ENCODE measurements around the gene TLE3.
"Not testable (repeated sequence)": the region's sequence is repeated elsewhere in the genome, so short reads cannot be mapped to it uniquely, and the experiment has no call there.

TLE3 gene

DNA sequence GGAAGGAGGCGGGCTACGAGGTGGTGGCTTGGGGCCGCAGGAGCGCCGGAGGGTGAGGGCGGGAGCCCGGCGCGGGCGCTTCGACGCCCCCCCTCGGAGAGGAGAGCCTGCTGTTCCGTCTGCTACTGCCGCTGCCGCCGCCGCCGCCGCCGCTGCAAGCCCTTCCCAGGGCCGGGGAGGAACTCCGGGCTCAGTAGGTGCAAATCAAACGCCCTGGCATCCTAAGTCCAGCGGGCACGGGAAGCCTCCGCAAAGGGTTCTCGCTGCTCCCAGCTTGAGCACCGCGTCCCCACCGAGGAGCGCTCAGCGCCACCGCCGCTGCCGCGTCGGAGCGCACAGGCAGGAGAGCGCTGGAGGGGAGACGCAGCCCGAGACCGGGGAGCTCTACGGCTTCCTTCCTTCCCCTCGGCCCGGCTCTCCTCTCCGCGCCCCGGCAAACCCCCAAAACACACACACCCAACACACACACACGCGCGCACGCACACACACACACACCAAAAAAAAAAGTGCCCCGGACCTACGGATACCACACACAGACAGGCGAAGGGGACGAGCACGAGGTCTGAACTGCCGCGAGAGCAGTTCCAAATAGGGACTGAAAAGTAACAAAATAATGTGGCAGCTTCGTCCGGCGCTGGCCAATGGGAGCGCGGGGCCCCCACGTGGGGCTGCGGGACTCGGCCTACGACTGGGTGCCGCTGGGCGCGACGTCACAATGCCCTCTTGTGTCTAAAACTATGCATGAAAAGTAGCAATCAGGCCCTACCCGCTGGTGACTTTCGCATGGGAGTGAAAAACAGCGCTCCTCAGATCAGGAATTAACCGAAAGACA lies at the start of gene TLE3:
Gene TLE3, minus strand, starts transcription at position 597 of the 832 bp plus-strand sequence. CDS start 1,119 bp downstream, outside the sequence.
- peak; percentile 95 for DNase-seq

DNA sequence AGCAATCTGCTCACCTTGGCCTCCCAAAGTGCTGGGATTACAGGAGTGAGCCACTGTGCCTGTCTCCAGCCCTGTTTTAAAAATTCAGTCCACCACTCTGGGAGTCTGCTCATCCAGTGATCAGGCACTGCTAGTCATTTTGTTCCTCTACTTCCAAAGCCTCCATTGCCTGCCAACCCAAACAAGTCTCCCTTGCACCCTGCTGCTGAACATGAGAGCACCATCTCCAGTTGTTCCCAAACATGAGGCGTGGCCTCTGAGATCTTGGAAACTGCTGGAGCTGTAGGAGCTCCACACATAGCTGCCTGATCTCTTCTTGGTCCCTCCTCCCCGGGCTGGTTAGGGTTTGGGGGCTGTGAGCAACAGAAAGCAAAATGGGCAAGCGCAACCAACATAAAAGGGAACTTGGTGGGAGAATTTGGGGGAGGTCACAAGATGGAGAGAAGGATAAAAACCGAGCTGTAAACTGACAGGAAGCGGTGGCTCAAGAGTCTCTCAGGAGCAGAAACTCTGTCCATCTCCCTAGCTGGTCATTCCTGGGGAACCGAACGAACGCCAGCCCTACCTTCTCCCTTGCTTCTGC lies 49.6 kb upstream of the TLE3 start:
- no peak for DNase-seq

DNA sequence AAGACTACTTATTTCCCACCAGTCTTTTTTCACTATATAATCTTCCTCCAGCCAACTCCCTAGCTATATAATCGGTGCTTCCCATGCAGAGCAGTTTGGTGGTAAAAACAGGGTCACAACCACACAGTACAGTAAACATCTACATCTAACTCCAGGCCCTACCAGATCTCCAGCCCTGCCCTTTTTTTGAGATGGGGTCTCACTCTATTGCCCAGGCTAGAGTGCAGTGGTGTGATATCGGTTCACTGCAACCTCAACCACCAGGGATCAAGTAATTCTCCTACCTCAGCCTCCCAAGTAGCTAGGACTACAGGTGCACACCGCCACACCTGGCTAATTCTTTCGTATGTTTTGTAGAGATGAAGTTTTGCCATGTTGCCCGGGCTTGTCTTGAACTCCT lies 49.1 kb upstream of the TLE3 start:
- no peak for DNase-seq

DNA sequence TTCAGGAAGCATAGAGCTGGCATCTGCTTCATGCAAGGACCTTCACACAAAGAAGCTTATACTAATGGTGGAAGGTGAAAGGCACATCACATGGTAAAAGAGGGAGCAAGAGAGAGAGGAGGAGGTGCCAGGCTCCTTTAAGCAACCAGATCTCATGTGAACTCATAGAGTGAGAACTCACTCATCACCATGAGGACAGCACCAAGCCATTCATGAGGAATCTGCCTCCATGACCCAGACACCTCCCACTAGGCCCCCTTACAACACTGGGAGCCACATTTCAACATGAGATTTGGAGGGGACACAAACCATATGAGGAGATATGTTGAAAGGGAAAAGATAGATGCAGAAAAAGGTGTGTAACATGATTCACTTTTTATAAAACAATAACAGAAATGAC lies 48.4 kb upstream of the TLE3 start:
- DNase-seq, result no peak

DNA sequence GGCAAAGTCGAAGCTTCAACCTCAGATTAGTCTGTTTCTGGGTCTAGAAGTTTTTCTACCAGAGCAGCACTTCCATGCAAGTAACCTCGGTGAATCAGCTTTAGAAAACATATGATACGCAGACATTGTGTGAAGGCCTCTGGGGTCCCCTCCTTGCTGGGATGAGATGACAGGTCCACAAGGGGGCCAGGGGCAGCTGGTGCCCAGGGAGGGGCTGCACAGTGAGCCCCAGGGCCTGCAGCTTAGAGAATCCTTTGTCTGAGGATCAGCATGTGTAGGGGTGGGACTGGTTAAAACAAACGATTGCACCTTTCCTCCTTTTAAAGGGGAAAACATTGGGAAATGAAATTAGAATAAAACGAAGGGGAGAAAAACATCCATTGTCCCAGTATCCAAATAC lies 47.5 kb upstream of the TLE3 start:
- DNase-seq, result no peak

DNA sequence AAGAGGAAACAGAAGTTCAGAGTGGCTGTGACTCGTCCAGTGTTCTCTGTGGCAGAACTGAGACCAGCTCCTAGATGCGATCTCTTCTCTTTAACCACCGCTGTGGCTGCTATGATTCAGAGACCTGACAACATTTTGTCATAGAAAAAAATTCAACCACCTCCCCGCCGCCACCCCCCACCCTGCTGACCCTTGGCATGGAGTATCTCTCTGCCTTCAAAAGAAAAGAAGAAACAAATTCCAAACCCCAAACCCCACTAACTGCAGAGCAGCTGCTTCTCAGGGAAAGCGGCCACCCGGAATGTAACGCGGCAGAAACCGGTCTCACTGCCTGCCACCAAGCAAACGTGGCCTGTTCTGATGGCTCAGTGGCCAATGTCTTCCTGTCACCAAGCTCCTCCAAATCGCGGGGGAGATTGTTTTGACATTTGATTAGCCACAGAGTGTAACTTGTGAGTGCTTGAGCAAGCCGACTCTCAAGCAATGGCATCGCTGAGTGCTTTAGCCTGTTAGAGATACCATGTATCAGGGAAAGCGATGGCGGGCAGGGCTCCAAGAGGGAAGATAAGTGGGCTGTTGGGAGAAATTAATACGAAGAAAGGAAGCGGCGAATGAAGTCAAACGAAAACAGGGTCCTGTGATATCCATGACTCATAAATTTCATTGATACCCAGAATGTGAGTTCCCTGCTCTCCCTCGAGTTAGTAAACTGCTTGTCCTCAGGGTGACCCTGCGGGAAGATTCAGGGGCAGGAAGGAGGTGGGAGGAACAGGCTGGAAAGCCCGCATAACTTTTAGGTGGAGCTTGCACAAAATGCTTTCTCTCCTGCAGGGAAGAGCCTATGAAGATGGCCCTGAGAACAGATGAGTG lies 44.8 kb upstream of the TLE3 start:
- no peak for DNase-seq

DNA sequence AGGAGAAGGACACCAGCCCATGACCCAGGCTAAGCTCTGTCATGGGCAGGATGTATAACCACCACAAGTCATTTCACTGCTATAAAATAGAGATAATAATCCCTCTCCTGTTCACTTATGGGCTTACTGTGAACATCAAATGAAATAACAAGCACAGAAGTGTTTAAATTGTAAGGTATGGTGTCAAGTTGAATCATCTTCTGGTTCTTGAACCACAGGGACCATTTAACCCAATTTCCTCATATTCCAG lies 44.3 kb upstream of the TLE3 start:
- no peak for DNase-seq

DNA sequence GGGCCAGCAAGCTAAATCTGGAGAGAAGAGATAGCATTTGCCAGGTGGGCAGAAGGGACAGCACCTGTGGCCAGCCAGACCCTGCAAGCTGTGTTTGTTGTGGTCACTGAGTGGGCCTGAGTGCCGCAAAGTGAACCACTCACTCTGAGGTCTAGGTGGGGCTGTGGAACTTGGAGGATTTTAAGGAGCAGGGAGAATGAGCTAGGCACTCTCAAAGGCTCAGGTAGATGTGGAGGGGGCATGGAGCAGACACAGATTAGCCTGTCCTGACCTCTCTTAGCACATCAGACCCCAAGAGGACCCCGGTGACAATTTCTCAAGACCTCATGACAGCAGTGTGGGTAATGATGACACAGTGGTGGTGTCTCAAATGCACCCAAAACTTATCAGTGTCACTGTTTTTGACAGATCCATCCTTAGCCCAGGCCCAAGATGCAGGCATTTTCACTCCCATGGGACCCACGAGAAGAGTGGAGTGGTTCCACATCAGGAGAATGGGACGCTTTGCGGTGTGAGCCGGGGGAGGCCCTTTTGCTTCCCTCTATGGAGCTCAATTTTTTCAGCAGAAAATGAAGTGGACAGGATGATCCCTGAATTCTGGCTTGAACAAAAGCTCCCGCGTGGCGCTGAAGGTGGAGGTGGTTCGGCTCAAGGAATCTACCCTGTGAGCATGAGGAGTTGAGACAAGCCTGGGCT lies 43.8 kb upstream of the TLE3 start:
- DNase-seq, result no peak

DNA sequence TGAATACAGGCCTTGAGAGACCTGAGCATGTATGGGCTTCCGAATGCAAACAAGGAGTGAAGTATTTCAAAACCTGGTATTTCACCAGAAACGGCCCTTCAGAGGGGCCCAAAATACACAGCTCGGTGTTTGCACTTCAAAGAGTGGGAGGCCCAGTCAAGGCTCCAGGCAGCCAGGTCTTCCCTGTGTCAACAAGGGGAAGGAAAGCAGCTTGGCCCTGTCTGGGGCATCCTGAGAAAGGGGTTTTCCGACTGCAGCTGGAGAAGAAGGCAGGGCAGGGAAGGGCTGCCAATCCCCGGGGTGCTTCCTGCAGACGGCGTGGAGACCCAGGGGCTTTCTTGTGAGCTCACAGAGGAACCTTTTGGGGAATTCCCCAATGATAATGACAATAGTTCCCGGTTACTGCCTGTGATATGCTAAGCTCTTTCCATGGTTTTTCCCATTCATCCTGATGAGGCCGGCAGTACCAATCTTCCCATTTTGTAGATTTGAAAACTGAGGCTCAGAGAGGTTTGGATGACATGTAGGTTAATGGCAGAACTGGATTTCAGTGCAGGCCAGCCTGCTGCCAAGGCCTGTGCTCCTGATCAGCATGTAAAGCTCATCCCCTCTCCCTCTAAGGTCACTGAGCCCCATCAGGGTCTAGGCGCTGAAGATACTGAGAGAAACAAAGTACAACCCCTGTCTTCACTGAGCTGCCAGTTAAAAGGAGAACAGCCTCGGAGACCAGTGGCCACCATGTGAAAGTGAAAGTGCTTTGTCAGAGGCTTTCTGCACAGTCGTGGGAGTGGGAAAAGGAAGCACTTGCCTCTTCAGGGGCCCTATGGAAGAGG lies 43.0 kb upstream of the TLE3 start:
- no peak for DNase-seq

DNA sequence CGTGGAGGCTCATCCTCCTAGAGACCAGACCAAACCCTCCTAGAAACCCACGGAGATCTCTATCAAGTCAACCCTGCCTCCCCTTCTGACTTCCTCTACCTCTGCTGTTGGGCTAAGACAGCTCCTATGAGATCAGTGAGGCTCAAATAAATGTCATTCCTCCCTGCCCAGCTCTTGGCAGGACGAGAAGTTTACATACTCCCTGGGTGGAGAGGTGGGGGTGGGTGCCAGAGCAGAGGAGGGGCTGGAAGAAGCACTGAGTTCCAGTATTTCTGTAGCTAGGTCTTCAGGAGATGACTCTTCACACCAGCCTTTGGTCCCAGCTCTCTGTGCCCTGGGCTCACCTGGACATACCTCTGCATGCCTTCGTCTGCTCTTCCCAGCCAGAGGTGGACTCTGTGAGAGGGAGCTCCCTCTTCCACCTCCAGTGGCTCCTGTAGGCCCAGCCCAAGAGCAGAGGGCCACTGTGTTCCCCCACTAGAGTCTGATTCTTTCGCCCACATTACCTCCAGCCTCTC lies 42.4 kb upstream of the TLE3 start:
- no peak for DNase-seq

DNA sequence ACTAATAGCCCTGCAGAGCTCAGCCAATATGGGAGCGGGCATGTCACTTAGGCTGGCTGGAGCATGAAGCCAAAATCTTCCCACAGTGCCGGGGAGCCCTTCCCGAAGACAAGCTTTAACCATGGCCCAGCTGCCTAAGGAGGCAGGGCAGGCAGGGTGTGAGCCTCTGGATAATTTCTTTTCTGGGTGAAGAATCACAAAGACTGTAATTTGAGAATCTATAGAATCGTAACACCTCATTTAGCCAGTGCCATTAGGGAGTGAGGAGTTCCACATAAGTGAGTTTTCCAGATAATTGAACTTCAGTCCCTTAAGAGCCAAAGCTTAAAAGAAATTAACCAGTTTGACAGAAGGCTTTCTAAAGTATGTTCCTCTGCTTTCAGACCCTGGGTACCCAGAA lies 40.2 kb upstream of the TLE3 start:
- DNase-seq, result no peak

DNA sequence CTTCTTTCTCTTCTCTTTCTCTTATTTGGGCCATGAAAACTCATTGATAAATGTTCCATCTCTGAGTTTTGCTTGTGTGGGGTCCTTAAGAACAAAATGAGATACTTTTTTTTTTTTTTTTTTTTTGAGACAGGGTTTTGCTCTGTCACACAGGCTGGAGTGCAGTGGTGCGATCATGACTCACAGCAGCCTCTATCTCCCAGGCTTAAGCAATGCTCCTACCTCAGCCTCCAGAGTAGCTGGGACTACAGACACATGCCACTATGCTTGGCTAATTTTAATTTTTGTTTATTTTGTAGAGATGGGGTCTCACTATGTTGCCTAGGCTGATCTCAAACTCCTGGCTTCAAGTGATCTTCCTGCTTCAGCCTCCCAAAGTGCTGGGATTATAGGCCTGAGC lies 39.3 kb upstream of the TLE3 start:
- not testable (repeated sequence) for DNase-seq

DNA sequence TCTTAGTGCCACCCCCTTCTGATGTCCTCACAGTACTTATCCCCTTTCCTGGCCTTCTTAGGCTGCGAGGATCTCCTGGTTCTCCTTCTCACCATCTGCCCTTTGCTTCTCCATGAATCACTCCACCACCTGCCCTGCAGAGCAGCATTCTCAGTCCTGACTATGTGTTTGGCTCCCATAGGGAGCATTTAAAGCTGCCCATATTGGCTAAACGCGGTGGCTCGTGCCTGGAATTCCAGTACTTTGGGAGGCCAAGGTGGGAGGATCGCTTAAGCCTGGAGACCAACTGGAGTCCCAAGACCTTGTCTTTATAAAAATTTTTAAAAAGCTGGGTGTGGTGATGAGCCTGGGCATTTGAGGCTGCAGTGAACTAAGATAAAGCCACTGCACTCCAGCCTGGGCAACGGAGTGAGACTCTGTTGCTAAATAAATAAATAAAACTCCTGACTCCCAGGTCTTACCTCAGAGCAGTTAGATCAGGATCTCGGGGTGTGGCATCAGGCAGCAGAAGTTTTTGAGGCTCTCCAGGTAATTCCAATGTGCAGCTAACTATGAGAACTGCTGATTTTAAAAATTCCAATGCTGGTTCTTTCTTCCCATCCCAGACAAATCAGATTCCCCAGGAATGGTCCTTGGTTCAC lies 36.2 kb upstream of the TLE3 start:
- no peak for DNase-seq

DNA sequence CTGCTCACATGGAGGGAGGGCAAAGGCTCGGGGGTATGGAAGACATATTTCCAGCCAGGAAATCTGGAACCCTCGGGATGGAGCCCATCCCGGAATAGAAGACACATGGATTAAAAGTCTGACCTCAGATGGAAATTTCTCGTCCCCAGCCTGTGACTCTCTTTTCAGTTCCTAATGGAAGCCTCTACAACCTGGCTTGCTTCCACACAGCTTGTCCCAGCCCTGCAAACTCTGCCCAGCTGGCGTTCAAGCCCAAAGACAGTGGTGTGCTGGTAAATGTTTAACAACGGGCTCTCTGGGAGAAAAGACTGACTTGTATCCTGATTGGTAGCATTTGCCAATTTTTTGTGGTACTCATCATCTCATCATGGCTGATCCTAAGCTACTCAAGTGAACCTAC lies 35.6 kb upstream of the TLE3 start:
- no peak for DNase-seq

DNA sequence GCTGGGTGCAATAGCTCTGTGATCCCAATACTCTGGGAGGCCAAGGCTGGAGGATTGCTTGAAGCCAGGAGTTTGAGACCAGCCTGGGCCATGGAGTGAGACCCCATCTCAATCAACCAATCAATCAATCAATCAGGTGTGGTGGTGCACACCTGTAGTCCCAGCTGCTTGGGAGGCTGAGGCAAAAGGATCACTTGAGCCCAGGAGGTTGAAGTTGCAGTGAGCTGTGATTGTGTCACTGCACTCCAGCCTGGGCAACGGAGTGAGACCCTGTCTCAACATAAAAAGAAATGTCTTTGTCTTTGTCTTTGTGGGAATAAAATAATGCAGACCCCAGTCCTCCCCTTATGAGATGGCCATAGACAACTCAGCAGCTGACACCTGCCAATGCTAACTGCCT lies 34.9 kb upstream of the TLE3 start:
- DNase-seq, result no peak

DNA sequence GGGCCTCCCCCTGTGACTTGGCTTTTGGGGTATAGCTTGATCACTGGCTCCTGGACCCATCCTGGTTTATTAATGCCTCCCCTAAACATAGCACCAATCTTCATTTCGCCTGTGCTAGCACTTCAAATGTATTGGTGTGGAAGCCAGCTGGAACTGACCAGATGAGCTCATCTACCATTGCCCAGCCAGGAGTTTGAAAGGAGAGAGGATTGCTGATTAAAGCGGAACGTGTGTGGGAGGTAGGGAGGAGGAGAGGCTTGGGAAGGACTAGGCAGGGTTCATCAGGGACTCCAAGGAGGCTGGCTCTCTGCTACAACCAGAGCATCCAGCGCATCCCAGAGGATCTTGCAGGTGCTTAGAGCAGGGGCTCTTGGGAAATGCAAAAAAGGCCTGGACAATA lies 34.4 kb upstream of the TLE3 start:
- DNase-seq, result no peak

DNA sequence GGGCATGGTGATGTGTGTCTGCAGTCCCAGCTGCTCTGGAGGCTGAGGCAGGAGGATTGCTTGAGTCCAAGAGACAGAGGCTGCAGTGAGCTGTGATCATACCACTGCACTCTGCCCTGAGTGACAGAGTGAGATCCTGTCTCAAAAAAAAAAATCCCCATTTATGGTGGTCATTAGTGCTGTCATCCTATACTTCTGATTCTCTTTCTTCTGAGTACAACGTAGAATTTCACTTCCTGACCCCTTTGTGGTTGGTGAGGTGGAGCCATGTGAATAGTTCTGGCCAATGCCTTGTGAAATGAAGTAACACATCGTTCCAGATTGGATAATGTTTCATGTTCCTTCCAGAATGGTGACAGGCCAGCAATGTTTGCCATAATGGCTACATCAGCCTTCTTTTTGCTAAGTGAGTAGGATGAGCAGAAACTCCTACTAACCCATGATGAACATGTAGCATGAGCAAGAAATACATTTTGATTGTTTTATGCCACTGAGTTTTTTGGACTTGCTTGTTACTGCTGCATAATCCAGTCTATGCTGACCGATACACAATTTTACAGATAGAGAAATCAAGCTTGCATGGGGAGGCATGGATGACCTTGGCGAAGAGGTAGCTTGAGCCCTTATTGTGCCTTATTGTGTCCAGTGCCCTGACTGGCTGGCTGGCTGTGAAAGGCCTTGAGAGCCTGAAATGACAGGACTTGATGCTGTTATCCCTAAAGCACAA lies 30.9 kb upstream of the TLE3 start:
- DNase-seq, result no peak

DNA sequence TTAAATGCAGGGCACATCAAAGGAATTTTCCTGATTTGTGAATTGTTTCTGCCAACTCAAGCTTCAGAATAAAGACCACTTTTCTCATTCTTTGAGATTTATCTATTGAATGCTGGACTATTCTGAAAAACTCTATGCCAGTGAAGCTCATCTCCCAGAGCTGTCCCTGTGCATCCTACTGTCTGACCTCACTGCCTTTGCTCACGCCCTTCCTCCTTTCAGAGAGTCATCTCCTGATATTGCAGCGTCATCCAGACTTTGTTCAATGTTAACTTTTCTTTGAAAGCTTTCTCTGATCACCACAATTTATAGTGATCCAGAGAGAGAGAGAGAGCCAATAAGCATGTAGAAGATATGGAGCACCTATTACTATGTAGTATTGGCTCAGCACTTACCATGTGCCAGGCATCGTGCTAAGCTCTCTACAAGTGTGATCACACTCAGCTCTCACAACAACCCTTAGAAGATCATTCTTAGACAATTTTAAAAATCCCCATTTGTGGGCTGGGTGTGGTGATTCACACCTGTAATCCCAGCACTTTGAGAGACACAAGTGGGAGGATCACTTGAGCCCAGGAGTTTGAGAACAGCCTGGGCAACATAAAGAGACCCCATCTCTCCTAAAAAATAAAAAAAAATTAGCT lies 30.2 kb upstream of the TLE3 start:
- no peak for DNase-seq

DNA sequence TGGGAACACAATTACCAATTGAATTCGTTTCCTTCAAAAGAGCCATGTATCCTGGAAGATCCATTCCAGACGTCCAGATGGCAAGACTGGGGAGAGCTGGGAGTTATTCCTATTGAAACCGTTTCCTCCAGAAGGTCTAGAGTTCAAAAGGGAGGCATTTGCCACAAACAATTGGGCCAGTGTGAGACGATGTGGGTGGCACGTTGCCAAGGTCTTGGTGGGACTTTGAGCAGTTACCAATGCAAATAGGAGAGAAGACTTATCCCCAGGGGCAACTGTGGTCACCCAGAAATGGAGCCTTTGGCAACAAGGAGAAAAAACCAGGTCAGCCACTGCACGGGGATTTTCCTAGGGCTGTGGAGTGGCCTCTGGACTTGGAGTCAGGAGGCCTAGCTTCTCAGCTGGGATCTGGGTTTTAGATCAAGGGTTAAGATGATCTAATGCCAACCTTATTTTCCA lies 29.6 kb upstream of the TLE3 start:
- no peak for DNase-seq

DNA sequence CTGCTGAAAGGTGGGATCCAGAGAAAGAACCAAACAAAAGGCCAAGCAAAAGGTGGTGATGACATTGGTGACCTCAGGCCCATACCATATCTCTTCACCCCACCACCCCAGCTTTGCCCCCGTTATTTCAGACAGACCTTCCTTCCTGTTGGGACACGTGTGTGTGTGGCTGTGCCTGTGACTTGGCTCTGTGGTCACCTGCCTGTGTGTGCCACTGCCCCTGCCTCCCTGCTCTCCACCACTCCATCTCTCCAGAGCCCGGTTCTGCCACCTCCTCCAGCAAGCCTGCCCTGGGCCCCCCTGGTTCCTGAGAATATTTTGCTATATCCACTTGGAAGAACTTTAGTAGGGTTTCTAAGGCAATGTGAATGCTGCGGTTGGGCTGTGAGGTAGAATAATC lies 28.6 kb upstream of the TLE3 start:
- no peak for DNase-seq

All from NCI-H446 treated with DMSO at 0.1 percent for 48 hours (cell line).